ENCODE data around the gene PDGFC.

The PDGFC gene

DNA sequence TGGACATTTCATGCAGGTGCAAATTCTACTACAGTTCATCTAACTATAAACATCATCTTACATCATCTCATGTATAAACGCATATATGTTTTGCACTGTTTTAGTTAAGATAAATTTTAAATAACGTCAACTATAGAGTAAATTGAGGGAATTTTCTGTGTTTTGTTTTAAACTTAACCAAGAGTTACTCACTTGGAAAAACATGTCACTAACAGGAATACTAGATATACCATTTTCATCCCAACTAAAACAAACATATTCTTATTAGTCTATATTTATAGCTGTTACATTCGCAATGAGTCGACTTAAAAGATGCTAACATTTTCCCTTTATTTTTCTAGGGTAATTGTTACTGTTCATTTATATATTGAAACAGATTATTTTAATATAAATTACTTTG lies 159.6 kb downstream of the PDGFC start:
- no peak for DNase-seq (ENCODE audit: extremely low spot score)
- CTCF ChIA-PET, result no interaction called here
- TF ChIP-seq, protein P1, sequence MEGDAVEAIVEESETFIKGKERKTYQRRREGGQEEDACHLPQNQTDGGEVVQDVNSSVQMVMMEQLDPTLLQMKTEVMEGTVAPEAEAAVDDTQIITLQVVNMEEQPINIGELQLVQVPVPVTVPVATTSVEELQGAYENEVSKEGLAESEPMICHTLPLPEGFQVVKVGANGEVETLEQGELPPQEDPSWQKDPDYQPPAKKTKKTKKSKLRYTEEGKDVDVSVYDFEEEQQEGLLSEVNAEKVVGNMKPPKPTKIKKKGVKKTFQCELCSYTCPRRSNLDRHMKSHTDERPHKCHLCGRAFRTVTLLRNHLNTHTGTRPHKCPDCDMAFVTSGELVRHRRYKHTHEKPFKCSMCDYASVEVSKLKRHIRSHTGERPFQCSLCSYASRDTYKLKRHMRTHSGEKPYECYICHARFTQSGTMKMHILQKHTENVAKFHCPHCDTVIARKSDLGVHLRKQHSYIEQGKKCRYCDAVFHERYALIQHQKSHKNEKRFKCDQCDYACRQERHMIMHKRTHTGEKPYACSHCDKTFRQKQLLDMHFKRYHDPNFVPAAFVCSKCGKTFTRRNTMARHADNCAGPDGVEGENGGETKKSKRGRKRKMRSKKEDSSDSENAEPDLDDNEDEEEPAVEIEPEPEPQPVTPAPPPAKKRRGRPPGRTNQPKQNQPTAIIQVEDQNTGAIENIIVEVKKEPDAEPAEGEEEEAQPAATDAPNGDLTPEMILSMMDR (IDR thresholded peaks at IDR 0.05; ENCODE audit: control extremely low read depth, extremely low read depth, low read depth, missing control alignments), result no peak
- POLR2A ChIA-PET, result no interaction called here

DNA sequence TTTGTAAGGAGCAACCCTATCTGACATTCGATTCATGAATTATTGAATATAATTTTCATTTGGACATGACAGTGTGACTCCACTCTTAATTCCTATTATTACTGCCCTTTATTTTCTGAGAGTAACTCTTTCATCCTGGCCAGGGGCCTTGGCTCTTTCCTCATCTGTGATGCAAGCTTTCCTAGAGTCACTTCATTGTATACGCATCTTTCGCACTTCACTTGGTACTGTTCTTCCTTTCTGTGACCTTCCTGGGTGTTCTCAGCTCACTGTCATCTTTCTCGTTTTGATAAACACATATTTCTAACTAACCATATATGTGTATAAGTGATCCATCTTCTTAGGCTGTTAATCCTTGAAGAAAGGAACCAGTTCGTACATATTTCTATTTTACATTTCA lies 160.3 kb downstream of the PDGFC start:
- no peak for DNase-seq (ENCODE audit: extremely low spot score)
- ChIA-PET POLR2A (no interaction called here), CTCF (no interaction called here)
- TF ChIP-seq, protein P1 (IDR thresholded peaks at IDR 0.05; ENCODE audit: control extremely low read depth, extremely low read depth, low read depth, missing control alignments), result no peak

DNA sequence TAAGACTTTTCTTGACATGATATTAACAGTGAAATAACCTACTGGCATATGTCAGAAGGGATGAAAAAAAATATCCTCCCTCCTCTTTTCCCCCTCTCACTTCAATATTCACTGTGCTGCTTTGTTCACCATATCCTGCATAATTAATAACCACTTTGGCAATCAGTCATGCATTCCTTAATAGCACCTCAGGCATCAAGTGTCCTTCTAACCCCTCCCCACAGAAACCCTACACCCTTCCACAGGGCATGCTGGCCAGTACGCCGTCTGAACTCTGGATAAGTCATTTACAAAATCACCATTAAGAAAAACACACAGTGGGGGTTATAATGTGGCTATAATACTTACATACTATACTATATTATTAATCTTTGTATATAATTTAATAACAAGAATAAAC lies 165.9 kb downstream of the PDGFC start:
- no peak for DNase-seq (ENCODE audit: extremely low spot score)
- POLR2A ChIA-PET, result no interaction called here
- TF ChIP-seq, protein P1 (IDR thresholded peaks at IDR 0.05; ENCODE audit: control extremely low read depth, extremely low read depth, low read depth, missing control alignments), result no peak
- CTCF ChIA-PET, result no interaction called here

DNA sequence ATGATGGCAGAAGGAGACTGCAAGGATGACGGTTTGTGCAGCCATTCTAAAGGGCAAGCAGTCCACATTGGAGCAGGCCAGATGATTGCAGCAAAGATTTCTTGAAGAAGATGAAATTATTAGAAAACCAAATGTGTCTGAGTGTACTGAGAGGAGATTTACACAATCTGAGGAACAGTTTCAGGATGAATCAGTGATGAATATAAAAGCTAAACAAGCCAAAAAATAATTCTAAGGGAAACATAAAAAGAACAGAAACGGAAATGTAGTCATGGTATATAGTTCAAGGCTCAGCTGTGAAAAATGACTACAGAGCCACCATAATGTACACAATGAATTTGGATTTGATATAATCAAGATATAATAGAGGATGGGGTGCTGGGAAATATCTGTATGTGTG lies 168.5 kb downstream of the PDGFC start:
- ChIA-PET POLR2A (no interaction called here), CTCF (no interaction called here)
- TF ChIP-seq, protein P1 (IDR thresholded peaks at IDR 0.05; ENCODE audit: control extremely low read depth, extremely low read depth, low read depth, missing control alignments), result no peak
- no peak for DNase-seq (ENCODE audit: extremely low spot score)

DNA sequence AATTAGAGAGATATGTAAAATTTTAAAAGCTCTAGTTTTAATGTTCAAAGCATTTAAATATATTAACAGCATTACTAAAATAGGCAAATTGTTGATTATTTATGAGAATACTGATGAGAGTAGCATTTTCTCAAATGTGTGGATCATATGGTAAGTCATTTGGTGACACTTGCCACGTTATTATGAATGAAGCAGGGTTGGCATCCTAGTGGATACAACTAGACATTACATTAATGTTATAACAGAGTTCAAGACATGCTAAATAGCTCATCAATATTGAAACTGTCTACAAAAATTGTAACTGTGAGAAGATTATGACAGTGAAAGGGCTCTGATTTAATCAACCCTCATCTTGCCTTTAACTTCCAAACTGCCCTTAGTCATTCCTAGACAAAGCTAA lies 171.1 kb downstream of the PDGFC start:
- TF ChIP-seq, protein P1 (IDR thresholded peaks at IDR 0.05; ENCODE audit: control extremely low read depth, extremely low read depth, low read depth, missing control alignments), result no peak
- CTCF ChIA-PET, result interaction anchor here (0.8 to 0.9 kb wide), 2 partner anchors 9 to 27 kb away, joined by 4 read pairs; no protein-coding TSS in a partner anchor
- POLR2A ChIA-PET, result no interaction called here
- DNase-seq (ENCODE audit: extremely low spot score), result no peak

DNA sequence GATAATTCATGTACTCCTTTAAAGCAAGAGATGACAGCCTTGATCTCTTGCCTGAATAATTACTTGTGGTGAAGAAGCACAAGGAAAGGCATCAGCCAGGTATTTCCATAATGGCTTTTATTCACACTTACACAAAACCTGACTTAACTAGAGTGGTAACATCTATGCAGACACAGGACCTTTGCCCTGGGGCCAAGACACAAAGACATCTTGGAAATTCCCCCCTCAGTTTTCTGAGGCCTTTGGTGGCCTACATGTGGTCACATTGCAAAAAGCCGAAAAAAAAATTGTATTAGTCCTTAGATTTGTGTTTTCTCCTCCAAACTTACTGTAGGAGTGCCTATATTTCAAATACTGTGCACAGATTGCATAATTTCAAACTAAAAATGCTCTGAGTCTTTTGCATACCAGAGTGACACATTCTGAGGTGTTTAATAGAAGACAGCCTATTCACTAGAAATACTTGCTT lies 172.4 kb downstream of the PDGFC start:
- POLR2A ChIA-PET, result no interaction called here
- CTCF ChIA-PET, result no interaction called here
- DNase-seq (ENCODE audit: extremely low spot score), result no peak
- TF ChIP-seq, protein P1 (IDR thresholded peaks at IDR 0.05; ENCODE audit: control extremely low read depth, extremely low read depth, low read depth, missing control alignments), result no peak

DNA sequence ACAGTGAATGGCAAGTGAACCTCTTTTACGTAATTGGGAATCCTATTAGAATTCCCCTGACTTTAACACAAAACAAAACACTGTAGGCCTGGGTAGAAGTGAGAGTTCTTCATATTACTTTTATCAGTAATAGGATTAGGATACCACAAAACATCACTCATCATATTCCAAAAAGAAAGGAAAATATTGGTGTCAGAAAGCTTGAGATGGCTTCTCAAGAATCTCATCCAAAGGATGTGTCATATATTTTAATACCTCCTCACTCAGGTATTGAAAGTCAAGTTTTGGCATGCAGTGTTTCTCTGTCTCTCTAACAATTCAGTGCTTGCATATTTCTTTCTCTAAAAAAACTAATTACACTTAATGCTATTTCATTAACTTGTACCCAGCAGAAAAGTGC lies 173.2 kb downstream of the PDGFC start:
- POLR2A ChIA-PET, result no interaction called here
- no peak for DNase-seq (ENCODE audit: extremely low spot score)
- CTCF ChIA-PET, result no interaction called here
- TF ChIP-seq, protein P1 (IDR thresholded peaks at IDR 0.05; ENCODE audit: control extremely low read depth, extremely low read depth, low read depth, missing control alignments), result no peak
